Stimulated activated CD8-positive, alpha-beta memory T cell treated with anti-CD3 and anti-CD28 coated beads, Interleukin-7, amount 100 ng/mL, for 1 hour (primary cell): Measurements from ENCODE around the gene ASTN2.
"Not testable (repeated sequence)": the region's sequence is repeated elsewhere in the genome, so short reads cannot be mapped to it uniquely, and the experiment has no call there.

Experiments
- DNase-seq, 2 donors: peaks; one replicate each; pipeline ENCODE4 v3.0.0-alpha.2; 2020; ENCODE audit warnings: low read depth in 2 of 2

ASTN2 gene

DNA sequence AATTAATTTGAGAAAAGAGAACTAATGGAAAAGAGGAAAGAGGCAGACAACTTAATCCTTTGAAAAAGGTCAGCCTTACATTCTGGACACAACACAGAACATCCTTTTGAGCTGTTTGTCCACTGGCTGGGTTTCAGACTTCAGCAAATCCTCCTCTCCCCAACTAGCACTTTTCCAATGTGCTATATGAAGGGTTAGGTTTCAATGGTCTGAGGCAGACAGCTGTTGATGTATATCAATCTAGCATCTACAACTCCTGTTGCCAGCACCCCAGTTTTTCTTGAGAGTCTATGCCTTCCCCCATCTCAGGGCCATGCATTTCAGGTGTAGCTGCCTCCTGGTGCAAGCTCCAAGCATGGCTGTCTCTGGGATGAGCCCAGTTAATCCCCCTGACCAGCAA is 553.5 kb downstream of the ASTN2 start:
- DNase-seq = no peak

DNA sequence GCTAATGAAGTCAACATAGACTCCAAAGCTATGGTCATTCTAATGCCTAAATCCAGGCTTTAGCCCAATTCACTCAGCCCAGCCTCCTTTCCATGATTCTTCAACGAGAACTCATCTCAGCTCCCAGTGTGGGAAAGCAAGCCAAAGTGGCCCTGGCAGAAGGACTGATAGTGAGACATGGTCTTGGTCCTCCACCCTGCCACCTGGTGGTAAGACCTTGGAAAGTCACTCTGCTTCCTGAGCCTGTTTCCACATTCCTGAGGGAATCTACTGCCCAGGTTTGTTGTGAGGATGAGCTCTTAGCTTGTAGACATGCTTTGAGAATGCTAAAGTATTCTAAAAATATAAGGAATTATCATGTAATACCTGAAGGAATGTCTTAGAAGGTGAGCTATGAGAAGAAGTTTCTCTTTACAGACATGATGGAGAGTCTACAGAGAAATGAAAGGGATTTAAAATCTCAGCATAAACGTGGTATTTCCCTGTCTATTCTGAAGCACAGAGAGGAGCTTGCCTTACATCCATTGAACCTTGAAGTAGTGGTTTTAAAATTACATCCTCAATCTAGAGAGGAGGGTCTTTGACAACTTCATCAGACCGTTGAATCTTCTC is 554.2 kb downstream of the ASTN2 start:
- no peak for DNase-seq

DNA sequence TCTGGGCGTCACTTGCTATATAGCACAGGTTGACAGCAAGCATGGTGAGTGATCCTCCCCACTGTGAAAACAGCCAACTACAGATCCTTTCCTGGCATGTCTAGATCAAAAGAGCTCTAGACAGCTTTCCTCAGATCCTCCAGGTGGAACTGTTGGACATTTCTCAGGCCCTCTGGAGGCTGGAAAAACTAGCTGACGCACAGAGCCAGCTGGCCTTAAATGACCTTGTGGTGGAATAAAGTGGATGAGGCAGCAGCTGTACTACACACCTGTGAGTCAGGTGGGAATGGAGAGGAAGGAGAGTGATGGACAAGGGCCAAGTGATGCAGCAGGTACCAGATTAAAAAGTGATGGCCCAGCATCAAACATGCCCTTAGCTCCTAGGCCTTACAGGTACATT is 555.1 kb downstream of the ASTN2 start:
- DNase-seq = no peak

DNA sequence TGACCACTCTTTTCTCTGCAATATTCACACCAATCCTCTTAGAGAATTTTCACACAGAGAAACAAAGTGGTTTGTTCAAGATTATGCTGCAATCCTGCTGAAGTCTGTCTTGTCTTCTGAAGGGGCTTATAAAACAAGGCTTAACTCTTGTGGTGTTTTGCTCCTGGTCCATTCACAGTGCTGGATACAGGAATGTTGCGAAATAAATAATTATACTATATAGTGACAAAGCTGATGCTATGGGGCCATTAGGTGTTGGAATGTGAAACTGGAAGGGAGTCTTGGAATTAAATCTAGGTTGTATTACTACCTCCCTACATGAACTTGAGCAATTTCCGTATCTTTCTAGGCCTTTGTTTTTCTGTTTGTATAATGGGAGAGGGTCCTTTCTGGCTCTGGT is 557.5 kb downstream of the ASTN2 start:
- DNase-seq = no peak

DNA sequence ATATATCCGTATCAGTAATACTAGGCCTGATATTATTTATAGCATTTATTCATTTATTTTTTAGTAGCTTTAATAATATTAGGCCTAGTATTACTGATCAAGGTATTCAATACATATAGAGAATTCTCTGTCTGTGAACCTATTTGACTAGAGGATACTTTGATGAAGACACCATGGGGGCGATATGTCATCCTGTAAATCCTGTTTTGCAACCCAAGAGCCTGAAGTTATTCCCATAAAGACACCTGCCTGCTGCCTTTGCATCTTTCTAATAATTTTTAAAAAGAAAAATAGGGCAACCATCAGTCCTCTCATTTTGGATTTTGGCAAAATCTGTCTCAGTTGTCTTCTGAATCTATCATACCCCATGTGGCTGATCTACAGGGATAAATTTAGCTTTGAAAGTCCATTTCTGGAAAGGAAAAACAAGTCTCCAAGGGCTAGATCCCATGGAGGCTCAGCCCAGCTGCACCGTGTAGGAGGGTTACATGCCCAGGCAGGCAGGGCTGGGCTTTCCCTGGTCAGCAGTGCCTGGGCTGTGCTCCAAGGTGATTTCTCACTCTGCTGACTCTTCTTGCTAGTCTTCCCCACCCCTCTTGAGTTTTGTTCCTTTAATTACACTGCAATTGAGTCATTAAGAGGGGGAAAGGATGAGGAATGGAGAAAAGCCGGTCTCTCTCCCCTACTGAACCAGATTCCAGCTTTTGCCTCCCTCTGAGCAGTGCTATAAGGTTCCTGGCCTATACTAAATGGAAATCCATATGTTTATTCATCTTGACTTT is 558.8 kb downstream of the ASTN2 start:
- DNase-seq = no peak

DNA sequence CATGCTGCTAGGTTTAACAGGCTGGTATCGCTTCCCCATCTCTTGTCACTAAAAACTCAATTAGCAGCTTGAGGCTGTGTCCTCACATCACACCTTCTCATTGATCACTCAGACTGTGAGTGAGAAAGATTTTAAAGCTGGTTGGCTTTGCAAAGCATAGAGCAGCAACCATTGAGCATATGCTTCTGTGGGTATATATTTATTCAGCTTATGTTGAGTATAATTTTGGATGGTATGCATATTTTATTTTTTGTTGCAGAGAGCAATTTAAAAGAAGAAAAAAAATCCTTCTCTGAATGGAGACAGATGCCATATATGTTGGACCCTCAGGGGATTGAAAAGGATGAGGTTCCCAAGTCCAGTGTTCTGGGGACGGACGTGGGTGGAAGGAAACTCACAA is 565.1 kb downstream of the ASTN2 start:
- no peak for DNase-seq

DNA sequence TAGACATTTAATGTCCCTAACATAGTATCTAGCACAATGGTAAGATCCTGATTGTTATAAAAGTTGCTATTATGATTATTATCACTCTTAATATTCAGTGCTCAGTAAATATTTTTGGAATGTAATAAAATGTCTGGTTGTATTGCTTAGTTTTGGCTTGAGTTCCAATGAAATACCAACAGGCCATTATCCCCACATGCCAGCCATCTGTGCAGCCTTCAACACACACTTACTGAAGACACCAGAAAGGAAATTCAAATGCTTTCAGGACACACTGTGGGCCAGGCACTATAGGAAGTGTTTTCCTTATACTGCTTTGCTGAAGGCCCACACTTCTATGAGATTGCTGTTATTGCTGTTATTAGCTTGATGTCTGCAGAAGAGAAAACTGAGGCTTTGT is 570.2 kb downstream of the ASTN2 start:
- no peak for DNase-seq

DNA sequence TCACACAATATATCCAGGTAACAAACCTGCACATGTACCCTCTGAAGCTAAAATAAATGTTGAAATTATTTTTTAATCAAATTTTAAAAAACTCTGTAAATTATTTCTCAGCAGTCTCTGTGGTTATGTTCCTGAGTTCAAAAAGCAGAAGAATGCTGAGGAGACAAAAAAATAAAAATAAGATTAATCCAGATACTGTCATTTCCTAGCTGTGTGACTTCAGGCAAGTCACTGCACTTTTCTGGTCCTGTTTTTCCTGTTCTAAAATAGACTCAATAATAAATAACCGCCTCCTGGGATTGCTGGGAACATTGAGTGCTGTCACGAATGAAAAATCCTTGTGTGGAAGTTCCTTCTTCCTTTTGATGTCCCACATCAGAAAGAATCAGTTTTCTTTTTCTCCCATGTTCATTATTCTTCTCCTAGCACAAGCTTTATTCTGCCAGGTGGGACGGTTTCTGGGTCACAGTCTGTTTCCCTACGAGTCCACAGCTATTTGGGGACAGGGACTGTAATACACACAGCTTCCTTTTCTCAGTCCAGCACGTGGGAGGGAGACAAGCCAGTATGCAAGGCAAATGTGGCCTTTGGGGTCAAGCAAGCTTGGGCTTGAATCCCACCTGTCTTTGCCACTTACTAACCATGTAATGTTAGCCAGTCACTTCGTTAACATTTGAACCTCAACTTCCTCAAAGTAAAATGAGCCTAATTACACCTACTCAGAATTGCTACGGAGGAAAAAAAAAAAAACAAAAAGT is 570.8 kb downstream of the ASTN2 start:
- no peak for DNase-seq

DNA sequence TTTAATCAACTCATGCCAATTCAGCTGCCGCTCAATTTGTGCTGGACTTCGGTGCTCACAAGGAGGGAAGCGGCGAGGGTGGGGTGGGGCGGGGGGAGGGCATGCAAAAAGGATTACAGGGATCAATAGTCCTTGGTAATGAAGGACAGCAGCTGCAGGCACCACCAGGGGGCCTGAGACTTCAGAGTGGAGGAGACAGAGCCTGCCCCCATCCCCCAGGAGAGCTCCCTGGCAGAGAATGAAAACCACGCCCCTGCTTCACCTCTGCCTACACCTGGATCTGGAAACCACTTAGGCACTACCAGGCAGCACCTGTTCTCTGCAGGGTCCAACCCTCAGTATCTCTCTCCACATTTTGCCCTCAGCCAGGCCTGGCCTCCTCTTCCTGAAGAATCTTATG is 572.2 kb downstream of the ASTN2 start:
- DNase-seq = no peak

DNA sequence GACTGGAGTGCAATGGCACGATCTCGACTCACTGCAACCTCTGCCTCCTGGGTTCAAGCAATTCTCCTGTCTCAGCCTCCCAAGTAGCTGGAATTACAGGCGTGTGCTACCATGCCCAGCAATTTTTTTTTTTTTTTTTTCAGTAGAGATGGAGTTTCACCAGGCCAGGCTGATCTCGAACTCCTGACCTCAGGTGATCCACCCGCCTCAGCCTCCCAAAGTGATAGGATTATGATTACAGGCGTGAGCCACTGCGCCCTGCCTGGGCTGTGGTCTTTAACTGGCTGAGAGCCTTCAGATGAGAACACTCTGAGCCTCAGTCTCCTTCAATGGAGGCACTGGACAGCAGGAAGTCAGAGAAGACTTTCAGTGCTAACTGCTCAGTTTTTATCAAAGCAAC is 576.4 kb downstream of the ASTN2 start:
- DNase-seq = not testable (repeated sequence)

DNA sequence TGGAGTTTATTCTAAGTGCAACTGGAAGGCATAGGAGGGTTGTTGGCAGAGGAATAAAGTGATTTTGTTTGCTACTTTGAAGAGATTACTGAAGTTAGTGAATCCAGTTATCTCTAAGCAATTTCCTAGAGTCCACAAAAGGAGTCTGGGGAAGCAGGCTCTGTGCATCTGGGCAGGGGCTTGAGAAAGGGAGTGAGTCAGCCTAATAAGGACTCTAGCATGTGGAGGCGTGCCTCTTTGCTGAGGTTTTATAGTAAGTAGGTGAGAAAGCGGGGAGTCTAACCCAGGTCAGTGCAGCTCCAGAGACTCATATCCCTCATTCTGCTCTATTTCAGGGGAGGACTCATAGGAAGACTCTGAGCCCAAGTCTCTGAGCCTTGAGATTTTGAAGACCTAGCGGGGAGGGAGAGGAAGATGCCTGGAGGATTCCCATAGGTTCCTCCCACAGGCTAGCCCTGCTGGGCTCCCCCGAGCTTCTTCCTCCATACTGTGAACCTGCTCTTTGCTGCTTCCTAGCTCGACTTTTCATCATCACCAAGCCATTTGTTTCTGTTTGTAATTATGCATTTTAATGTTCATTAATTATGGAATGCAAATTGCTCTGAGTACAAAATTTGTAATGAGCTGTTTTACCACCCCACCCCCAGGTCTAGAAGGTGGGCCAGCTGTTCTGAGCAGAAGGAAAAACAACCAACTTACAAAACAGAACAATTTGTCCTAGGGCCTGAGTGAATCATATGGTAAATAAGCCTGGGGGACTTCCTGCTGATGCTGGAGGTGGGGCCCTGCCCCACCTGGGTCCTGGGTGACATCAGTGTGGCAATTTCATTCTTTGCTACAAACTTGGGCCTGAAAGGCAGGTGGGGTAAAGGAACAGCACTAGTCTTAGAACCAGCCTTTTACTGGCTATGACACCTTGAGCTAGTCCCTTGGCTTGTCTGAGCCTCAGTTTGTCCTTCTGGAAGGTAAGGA is 577.6 kb downstream of the ASTN2 start:
- no peak for DNase-seq

DNA sequence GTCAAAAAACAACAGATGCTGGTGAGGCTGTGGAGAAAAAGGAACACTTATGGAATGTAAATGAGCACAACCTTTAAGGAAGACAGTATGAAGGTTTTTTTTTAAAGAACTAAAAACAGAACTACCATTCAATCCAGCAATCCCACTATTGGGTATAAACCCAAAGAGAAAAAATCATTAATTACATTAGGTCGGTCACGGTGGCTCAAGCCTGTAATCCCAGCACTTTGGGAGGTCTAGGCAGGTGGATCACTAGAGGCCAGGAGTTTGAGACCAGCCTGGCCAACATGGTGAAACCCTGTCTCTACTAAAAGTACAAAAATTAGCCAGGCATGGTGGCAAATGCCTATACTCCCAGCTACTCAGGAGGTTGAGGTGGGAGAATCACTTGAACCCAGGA is 584.5 kb downstream of the ASTN2 start:
- not testable (repeated sequence) for DNase-seq

DNA sequence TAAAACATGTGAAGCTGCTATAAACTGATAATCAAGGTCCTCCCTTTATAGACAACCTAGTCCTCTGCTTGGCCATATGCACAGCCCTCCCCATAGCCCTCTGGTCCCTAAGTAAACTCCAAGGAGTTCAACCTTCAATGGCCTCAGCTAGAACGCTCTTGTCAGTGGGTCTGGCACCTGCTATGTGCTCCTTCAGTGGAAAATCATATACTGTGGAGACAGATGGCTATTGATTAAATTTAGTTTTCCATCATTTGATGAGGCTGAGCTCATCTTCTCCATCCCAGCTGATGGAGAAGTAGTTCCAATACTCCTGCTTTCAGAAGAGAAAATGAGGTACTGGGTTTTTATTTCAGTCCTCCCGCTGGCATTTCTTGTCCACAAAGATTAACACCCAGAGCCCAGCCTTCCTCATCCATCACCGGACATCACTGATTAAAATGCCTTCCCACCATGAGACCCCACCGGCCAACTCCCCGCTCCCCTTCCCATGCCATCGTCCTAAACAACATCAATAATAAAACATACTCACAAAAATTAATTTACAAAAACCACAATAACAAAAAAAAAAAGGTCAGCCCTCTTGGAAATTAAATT is 593.1 kb downstream of the ASTN2 start:
- no peak for DNase-seq

DNA sequence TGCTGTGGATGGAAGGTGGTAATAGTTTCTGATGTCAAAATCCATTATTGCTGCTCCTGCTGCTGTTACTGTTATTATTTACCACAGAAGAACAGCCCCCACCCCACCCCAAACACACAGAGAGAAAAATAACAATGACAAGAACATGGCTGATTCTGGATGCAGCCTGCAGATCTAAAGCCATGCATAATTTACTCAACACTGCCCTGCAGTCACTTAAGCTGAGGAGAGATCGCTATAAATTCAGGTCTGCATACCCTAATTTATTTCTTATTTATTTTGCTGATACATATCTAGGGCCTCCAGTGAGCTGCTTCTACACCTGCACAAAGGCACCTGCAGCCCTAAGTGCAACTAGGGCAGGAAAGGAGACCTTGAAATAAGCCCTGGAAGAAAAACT is 595.7 kb downstream of the ASTN2 start:
- DNase-seq = no peak

DNA sequence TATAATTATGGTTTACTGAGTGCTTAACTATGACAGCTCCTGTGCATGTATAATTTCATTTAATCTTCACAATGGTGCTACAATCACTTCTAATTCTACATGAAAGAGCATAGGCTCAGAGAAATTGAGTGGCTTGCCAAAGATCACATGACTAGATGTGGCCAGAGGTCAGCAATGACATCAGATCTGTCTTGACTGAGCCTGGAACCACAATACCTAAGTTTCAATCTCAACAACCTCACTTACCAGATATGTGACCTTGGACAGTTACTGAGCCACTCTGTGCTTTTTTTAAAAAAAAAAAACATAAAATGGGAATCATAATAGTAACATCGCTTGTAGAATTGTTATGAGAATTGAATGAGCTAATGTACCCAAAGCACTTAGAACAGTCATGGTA is 597.1 kb downstream of the ASTN2 start:
- no peak for DNase-seq

DNA sequence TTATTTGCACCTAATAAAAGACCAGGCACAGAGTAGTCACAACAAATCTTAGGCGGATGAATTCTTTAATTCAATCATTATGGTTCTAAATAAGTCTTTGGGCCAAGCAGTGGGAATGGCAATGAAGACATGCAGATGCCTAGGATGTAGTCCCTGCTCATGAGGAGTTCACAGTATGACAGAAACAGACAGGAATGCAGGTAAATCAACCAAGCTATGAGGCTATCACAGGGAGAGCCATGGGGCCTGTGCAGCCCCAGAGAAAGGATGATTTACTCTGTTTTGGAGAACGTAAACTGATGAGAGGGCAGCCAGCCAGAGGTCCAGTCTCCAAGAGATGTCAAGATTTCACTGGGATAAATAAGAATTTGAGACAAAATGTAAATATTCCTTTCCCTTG is 598.4 kb downstream of the ASTN2 start:
- no peak for DNase-seq

DNA sequence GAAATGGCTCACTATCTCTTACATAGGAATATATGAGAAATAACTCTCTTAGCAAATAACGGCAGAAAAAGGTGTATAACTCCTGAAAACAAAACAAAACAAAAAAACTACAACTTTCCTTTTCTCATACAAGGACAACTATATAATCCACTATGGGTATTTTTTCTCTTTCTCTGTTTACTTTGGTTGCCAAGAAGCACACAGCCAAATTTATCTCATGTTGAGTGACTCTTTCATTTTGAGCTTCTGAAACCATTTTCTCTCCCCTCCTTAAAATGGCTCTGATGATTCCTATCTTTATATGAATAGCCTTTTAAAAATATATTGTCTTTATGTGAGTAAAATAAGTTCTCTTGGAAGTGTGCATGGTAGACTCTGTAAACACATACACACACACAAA is 599.0 kb downstream of the ASTN2 start:
- no peak for DNase-seq

DNA sequence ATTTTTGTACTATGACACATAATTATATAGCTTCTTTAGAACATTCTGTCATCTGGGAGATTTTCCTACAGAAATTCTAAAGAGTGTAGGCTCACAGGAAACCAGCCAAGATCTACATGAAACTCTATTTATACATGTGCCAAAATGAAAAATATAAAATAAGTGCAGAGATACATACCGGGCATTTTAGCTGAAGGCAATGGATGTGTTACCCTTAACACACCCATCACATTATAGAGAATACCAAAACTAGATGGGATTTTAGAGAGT is 601.9 kb downstream of the ASTN2 start:
- no peak for DNase-seq

DNA sequence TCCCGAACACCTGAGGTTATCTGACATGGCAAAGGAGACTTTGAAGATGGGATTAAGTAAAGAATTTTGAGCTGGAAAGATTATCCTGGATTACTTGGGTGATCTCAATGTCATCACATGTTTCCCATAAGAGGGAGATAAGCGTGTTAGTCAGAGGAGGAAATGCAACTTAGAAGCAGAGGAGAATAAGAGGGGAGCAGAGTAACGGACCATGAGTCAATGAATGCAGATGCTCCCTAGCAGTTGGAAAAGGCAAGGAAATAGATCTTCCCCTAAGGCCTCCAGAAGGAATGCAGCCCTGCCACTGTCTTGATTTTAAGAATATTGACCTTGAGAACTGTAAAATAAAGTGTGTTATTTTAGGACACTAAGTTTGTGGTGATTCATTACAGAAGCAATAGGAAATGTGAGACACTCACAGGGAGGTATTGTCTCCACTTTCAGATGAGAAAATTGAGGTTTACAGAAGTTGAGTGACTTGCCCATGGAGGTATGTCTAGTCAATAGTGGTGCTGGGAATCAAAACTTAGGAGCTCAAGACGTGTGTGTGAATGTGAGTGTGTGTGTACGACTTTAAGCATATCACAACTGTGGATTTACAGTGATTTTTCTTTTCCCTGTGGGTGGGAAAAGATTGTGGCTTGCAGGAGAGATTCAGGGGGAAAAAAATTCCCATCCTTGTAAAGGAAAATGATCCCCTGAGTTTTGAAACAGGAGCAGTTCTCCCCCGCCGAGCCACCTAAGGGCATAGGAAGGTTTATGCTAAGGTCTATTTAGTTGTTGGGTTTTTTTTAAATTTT is 602.4 kb downstream of the ASTN2 start:
- no peak for DNase-seq

DNA sequence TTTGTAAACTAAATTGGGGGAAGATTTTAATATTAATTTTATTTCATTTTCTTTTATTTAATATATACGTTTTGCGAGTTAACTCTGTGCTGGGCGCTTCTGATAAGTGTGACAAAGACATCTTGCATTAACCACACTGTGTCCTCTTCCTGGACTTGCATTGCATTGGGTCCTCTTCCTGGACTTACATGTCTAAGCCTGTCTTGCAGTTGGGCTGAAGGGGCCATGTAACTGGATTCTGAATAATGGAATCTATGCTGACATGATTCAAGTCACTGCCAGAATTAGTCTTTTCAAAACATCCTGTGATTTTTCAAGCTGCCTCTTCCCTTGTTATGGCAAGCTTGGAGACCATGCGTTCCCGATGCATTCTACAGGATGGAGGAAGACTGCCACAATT is 605.2 kb downstream of the ASTN2 start:
- no peak for DNase-seq

DNA sequence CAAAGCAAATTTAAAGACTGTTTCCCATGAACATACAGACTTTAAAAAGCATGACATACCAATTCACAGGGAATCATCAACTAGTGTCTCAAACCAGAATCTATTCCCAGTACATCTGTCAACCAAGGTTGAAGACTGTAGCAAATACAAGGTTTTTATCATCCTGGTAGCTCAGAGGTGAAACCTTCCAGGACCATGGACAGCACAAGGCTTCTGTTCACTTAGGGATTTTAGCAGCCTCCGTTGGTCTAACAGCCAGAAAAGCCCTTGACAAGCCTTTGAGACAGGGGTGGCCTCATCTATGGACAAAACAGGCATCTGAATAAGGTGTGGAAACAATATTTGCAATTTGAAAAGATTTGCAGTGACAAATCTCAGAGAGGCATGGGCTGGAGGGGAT is 608.8 kb downstream of the ASTN2 start:
- DNase-seq = no peak
